ENCODE results near the gene IMMP2L.

- TF ChIP-seq CTCF (IDR thresholded peaks at IDR 0.05) (no peak), MYC (IDR thresholded peaks at IDR 0.05; ENCODE audit: borderline replicate concordance, low read length) (no peak), RAD21 (conservative IDR thresholded peaks at IDR 0.05 in 1 of 2, IDR thresholded peaks at IDR 0.05 in 1 of 2) (no peak), REST (IDR thresholded peaks at IDR 0.05) (no peak), FOSL2 (IDR thresholded peaks at IDR 0.05) (no peak), FOSL2 (CRISPR knock-in tag; IDR thresholded peaks at IDR 0.05) (no peak)
These were observed 30.3 kb downstream of the IMMP2L start for GRCh38 chr7:111531993-111532392.

All from A549 (cell line).